HG03558 (cell line): ENCODE results near the gene IRS1.

Source experiments
- ATAC-seq: cut with Tn5 transposase; IDR thresholded peaks from one replicate; pipeline ENCODE4 v1.9.1; 2021; ENCODE audit warnings: moderate number of reproducible peaks; ENCODE audit not compliant: unreplicated experiment; ENCODE audit errors: extremely low read depth

IRS1 gene

GRCh38 chr2:226763320-226763719 lies 36.3 kb downstream of the IRS1 start:
- no peak for ATAC-seq

GRCh38 chr2:226761195-226761583 lies 38.4 kb downstream of the IRS1 start:
- no peak for ATAC-seq

DNA sequence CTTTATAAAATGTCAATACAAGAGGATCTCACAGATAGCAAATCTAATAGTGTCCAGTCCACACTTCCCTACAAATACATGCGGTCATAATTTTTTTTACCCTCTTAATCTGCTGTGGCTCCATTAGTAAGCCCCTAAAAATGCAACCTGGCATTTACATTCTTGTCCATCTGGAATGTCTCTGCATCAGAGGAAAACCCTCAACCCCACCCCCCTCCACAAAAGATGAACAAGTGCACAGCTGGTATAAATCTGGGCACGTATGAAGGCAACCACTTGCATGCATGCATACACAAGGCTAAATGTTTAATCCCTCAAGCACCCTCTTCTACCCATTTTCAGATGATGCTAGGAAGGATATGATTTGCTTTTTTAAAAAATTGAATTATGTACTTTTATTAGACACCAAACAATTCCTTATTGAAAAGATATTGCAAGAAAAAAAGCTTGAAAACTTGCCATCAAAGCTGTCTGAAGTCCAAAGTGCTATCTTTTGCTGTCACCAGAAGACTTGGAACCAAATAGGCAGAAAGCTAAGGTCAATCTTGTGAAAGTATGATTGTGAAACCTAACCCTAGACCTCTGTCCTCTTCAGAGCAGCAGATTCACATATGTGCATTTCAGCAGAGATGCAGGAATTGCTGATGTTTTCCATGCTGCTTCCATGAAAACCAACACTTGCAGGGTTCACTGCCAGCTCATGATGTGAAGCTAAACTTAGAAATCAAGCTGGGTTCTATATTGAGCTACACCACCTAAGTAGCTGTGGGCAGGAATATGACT lies 39.0 kb downstream of the IRS1 start:
- no peak for ATAC-seq

- no peak for ATAC-seq
Measured at GRCh38 chr2:226759768-226760167, 39.9 kb downstream of the IRS1 start.

- no peak for ATAC-seq
Measured at GRCh38 chr2:226758921-226759640, 40.5 kb downstream of the IRS1 start.

DNA sequence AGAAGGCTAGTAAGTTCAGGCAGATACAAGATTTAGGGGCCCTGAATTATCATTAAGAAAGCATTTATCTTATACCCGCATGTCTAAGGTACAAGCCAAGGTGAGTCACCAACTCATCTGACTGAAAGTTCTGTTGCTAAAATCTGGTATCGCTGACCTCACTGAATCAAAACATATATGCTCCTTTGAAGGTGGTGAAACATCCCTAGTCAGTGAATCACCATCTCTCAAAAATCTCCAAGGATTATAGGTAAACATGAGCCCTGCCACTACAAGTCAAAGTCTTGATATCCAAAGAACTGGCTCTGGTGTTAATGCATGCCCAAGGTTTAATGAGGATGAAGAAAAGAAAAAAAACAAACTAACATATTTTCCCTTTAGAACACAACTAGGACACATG lies 43.5 kb downstream of the IRS1 start:
- no peak for ATAC-seq

- no peak for ATAC-seq
Measured at GRCh38 chr2:226755631-226756030, 44.0 kb downstream of the IRS1 start.

DNA sequence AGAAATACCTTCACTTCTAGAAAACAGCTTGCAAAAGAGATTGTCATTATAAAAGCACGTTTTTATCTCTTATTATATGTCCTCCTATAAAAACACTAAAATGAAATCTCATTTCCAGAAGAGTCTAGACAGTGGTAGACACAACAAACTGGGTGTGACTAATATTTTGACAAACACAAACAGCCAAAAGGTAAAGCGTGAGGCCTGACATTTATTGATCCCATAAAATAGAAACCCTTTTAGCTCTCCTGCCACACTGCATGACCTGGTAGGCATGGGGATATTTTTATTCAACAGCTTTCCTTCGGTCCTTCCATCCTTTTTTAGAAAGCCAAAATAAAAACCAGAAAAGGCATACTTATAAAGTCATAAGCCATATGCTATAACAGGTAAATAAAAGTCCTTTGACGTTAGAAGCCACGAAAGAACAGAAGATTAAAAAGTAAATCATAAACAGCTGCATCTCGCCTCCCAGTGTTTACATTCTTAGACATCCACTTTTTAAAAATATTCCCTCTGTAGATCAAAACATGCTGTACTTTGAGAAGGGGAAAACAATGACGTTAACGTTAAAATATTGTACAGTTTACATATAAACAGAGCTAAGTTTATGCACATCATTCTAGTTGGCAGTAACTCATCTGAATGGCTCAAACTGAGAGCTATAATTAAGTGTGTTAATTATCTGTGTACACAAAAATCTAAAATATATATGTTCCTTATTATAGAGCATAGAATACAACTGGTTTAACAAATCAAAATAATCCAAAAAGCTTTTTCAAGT lies 44.6 kb downstream of the IRS1 start:
- no peak for ATAC-seq

DNA sequence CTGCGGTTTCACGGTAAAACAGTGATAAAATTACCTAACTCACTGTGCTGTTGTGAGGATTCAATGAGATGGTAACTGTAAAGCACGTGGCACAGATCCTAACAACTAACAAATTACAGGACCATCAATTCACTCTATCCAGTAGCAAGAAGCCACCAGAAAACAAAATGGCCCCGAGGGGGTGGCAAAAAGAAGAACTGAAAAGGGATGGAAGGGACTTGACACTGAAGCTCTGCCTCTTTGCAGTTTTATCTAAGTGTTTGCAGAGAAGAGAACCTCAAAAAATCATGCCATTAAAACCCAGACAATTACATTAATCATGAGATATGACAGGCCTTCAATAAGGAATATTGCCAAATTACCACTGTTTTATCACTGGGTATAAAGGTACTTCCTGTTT lies 46.7 kb downstream of the IRS1 start:
- ATAC-seq, result no peak

GRCh38 chr2:226747288-226747687 lies 52.3 kb downstream of the IRS1 start:
- no peak for ATAC-seq

DNA sequence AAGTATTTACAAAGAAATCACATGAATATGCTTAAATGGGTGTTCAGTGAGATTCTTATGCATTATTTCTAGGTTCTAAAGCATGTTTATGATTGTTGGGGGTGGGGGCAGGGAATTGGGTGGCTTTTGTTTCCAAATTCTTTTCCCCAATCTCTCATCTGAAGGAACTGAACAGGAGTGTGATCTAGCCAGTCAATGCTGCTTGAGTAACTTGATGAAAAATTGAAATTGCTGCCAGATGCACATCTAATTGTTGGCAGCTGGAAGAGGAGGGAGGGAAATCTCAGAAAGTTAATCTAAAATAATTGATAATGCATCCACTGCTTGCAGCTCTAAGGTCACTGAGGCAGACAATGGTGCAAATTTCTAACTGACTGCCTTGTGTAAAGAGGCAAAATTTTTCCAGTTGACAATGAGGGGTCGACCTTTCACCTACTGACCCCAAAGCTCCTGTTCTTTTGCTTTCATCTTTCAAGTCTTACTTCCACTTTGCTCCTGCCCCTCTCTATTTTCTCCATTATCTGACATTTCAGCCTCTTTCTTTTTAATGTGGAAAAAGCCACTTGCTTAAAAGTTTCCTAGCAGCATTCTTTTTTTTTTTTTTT lies 53.3 kb downstream of the IRS1 start:
- ATAC-seq, result no peak

DNA sequence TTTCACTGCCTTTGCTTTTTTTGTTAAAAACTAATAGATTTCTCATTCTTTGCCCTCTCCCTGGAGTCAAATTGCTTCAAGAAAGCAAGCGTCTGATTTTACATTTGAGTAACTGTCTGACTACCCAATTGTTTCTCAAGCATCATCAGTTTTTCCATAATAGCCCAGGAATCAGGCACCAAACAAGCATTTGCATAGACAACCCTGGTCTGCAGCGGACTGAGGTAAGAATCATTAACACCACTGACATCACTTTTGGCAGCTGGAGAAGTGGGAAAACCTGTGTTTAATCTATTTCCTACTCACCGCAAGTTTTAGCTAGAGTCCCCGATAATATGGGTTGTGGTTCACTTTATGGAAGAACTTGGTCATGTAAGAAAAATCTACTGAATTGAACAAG lies 55.7 kb downstream of the IRS1 start:
- ATAC-seq, result no peak

DNA sequence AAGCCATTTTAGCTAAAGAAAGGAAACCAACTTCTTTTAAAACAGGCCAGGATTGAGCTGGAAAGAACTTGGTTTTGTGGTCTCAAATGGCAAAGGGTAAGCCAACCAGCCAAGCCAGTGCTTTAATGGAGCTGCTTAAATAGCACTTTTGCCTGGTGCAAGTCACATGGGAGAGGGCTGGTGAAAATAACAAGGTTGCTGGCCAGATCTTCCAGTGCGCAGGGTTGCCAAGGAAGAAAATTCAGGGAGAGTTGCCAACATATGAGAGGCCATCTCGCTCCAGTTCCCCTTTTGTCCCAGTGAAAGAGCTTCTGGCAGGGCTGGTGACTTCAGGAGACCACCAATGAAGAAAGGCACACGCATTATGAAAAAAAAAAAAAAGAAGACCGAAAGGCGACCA lies 57.3 kb downstream of the IRS1 start:
- no peak for ATAC-seq

GRCh38 chr2:226740039-226740648 lies 59.5 kb downstream of the IRS1 start:
- no peak for ATAC-seq

DNA sequence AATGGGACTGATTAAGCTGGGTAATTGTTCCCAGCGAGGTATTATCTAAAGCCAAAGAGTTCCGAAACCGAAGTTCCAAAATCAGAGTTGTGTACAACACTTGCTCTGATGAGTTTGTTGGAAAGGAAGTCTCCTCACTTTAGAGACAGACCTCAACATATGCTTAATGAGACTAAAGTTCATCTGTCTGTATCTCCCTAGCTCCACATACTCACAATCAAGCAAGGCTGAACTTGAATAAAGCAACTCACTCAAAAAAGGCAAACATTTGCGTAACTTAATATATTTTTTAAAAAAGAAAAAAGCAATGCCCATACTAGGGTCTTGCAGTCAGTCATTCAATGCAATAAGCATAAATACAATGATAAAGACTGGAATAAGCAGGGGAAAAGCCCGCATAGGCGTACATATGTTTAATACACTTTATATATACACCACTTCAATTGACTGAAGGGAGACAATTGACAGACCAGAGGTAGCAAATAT lies 60.0 kb downstream of the IRS1 start:
- ATAC-seq, result no peak

DNA sequence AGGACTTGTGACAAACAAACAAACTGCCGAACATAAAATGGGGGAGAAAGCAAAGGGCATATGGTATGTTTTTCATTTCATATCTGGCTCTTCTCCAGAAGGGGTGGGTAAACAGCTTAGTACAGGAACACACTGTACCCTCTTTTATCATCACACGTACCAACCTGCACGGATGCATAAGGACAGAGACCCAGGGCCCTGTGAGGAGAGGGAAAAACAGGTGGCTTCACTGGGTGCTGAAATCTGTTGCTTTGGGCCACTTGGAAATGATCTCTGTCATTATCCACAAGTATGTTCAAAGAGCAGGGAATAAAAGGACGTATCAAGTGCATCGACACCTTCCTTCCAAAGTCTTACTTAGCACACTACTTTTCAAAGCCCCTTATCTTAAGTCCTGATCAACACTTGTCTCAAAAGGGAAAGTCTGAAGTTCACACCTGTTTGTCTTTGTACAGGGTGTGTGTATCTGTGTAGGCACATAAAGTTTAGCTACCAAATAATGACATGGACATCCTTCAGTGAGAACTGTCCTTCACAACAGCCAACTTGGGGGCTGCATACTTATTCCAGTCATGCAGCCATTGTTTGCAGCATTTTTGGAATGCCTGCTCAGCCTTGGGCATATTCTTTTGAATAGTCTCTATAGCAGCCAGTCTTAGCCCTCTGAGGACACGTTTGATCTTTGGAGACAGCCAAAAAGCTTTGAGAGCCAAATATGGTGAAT lies 60.6 kb downstream of the IRS1 start:
- ATAC-seq, result no peak

GRCh38 chr2:226738191-226738820 lies 61.3 kb downstream of the IRS1 start:
- ATAC-seq, result no peak

GRCh38 chr2:226736382-226736781 lies 63.2 kb downstream of the IRS1 start:
- no peak for ATAC-seq

GRCh38 chr2:226733927-226734564 lies 65.6 kb downstream of the IRS1 start:
- no peak for ATAC-seq
